Activated naive CD8-positive, alpha-beta T cell treated with anti-CD3 and anti-CD28 coated beads, Interleukin-2, amount 50 U/mL, for 16 hours (primary cell): ENCODE results near the gene B4GALT4.

ENCODE experiments used
- DNase-seq: peaks from one replicate; pipeline ENCODE4 v3.0.0-alpha.2; 2020; ENCODE audit warnings: low read depth, low spot score

B4GALT4 gene

GRCh38 chr3:119237299-119237698 lies 3.4 kb downstream of the B4GALT4 start:
- no peak for DNase-seq

- DNase-seq: no peak
These were observed 3.9 kb downstream of the B4GALT4 start for GRCh38 chr3:119236756-119237155.

GRCh38 chr3:119235151-119235550 lies 5.5 kb downstream of the B4GALT4 start:
- DNase-seq: no peak

- DNase-seq: no peak
These were observed 6.1 kb downstream of the B4GALT4 start for GRCh38 chr3:119234610-119235009.

- no peak for DNase-seq
These were observed 9.9 kb downstream of the B4GALT4 start for GRCh38 chr3:119230745-119231144.

- no peak for DNase-seq
These were observed 10.6 kb downstream of the B4GALT4 start for GRCh38 chr3:119230071-119230470.

GRCh38 chr3:119229190-119229589 lies 11.5 kb downstream of the B4GALT4 start:
- DNase-seq: no peak

- DNase-seq: no peak
These were observed 12.1 kb downstream of the B4GALT4 start for GRCh38 chr3:119228373-119229145.

GRCh38 chr3:119227070-119227850 lies 13.4 kb downstream of the B4GALT4 start:
- DNase-seq: no peak

GRCh38 chr3:119225121-119225520 lies 15.6 kb downstream of the B4GALT4 start:
- DNase-seq: no peak

GRCh38 chr3:119223511-119223910 lies 17.2 kb downstream of the B4GALT4 start:
- no peak for DNase-seq

GRCh38 chr3:119222391-119222790 lies 18.3 kb downstream of the B4GALT4 start:
- no peak for DNase-seq

GRCh38 chr3:119221779-119222320 lies 18.8 kb downstream of the B4GALT4 start:
- no peak for DNase-seq

- no peak for DNase-seq
These were observed 19.6 kb downstream of the B4GALT4 start for GRCh38 chr3:119220970-119221667.

GRCh38 chr3:119220198-119220597 lies 20.5 kb downstream of the B4GALT4 start:
- no peak for DNase-seq

- DNase-seq: no peak
These were observed 21.6 kb downstream of the B4GALT4 start for GRCh38 chr3:119219069-119219468.

GRCh38 chr3:119211803-119212202 lies 28.9 kb downstream of the B4GALT4 start:
- DNase-seq: no peak

GRCh38 chr3:119211193-119211592 lies 29.5 kb downstream of the B4GALT4 start:
- no peak for DNase-seq

GRCh38 chr3:119207512-119207875 lies 33.2 kb downstream of the B4GALT4 start:
- no peak for DNase-seq

- no peak for DNase-seq
These were observed 33.8 kb downstream of the B4GALT4 start for GRCh38 chr3:119206611-119207511.

- no peak for DNase-seq
These were observed 35.0 kb downstream of the B4GALT4 start for GRCh38 chr3:119205685-119206084.
